ENCODE results near the gene OSBPL8.

Gene OSBPL8

GRCh38 chr12:76555231-76555767, 4.3 kb downstream of the OSBPL8 start:
- DNase-seq (ENCODE audit: low read depth in 2 of 2), result no peak

- no peak for DNase-seq (ENCODE audit: low read depth in 2 of 2)
Measured at GRCh38 chr12:76554405-76555230, 5.0 kb downstream of the OSBPL8 start.

- DNase-seq (ENCODE audit: low read depth in 2 of 2), result no peak
Measured at GRCh38 chr12:76552343-76552938, 7.1 kb downstream of the OSBPL8 start.

GRCh38 chr12:76551482-76551888, 8.1 kb downstream of the OSBPL8 start:
- DNase-seq (ENCODE audit: low read depth in 2 of 2), result no peak

GRCh38 chr12:76549131-76549530, 10.4 kb downstream of the OSBPL8 start:
- no peak for DNase-seq (ENCODE audit: low read depth in 2 of 2)

- no peak for DNase-seq (ENCODE audit: low read depth in 2 of 2)
Measured at GRCh38 chr12:76548222-76548837, 11.2 kb downstream of the OSBPL8 start.

- DNase-seq (ENCODE audit: low read depth in 2 of 2), result no peak
Measured at GRCh38 chr12:76547526-76547925, 12.0 kb downstream of the OSBPL8 start.

GRCh38 chr12:76546889-76547288, 12.7 kb downstream of the OSBPL8 start:
- no peak for DNase-seq (ENCODE audit: low read depth in 2 of 2)

GRCh38 chr12:76545486-76545885, 14.1 kb downstream of the OSBPL8 start:
- no peak for DNase-seq (ENCODE audit: low read depth in 2 of 2)

- no peak for DNase-seq (ENCODE audit: low read depth in 2 of 2)
Measured at GRCh38 chr12:76544601-76545261, 14.8 kb downstream of the OSBPL8 start.

- DNase-seq (ENCODE audit: low read depth in 2 of 2), result no peak
Measured at GRCh38 chr12:76543813-76544347, 15.7 kb downstream of the OSBPL8 start.

- DNase-seq (ENCODE audit: low read depth in 2 of 2), result no peak
Measured at GRCh38 chr12:76542908-76543307, 16.7 kb downstream of the OSBPL8 start.

- DNase-seq (ENCODE audit: low read depth in 2 of 2), result no peak
Measured at GRCh38 chr12:76539727-76540126, 19.8 kb downstream of the OSBPL8 start.

- no peak for DNase-seq (ENCODE audit: low read depth in 2 of 2)
Measured at GRCh38 chr12:76537923-76538322, 21.6 kb downstream of the OSBPL8 start.

- DNase-seq (ENCODE audit: low read depth in 2 of 2), result no peak
Measured at GRCh38 chr12:76536546-76536945, 23.0 kb downstream of the OSBPL8 start.

GRCh38 chr12:76535170-76535569, 24.4 kb downstream of the OSBPL8 start:
- no peak for DNase-seq (ENCODE audit: low read depth in 2 of 2)

- no peak for DNase-seq (ENCODE audit: low read depth in 2 of 2)
Measured at GRCh38 chr12:76533331-76533730, 26.2 kb downstream of the OSBPL8 start.

GRCh38 chr12:76532520-76532919, 27.1 kb downstream of the OSBPL8 start:
- no peak for DNase-seq (ENCODE audit: low read depth in 2 of 2)

- no peak for DNase-seq (ENCODE audit: low read depth in 2 of 2)
Measured at GRCh38 chr12:76531056-76531455, 28.5 kb downstream of the OSBPL8 start.

- no peak for DNase-seq (ENCODE audit: low read depth in 2 of 2)
Measured at GRCh38 chr12:76530516-76530915, 29.1 kb downstream of the OSBPL8 start.

GRCh38 chr12:76529226-76529918, 30.2 kb downstream of the OSBPL8 start:
- no peak for DNase-seq (ENCODE audit: low read depth in 2 of 2)
